H1 (cell line): ENCODE measurements around the gene GRM7. TPM values are rescaled to one million over a fixed set of nuclear protein-coding genes. Genes with fewer than 3 reads are reported as not detected.

Experiments
- CTCF ChIA-PET: fragments of 300-600 bp; sonication (Branson Sonifier 250); formaldehyde crosslinking; loops from one replicate; lab custom pipeline; 2021; ENCODE audit not compliant: partially characterized antibody; lab: Charles Lee
- POLR2A ChIA-PET: fragments of 300-600 bp; sonication (Branson Sonifier 250); formaldehyde crosslinking; loops from one replicate; lab custom pipeline; 2021; ENCODE audit warnings: inconsistent platforms; ENCODE audit not compliant: partially characterized antibody; lab: Charles Lee
- DNase-seq, 2 experiments: peaks; one replicate each; pipeline versions ENCODE4 v3.0.0 to v3.0.0-alpha.2; 2010 to 2022; ENCODE audit warnings: low spot score in 2 of 2, low read depth in 1 of 2, mixed read lengths in 1 of 2
- FAIRE-seq: peaks from 2 replicates; lab custom pipeline; 2011; peaks lifted over from hg19 to GRCh38; lab: Jason Lieb, UNC
- H2AFZ ChIP-seq: 2 replicates; pipeline ENCODE4 v1.8.1; 2012; ENCODE audit warnings: low read length, inconsistent platforms
- H2AK5ac ChIP-seq: 2 replicates; pipeline ENCODE4 v1.6.1; 2013; ENCODE audit warnings: low read depth, low read length
- H2BK120ac ChIP-seq: replicated peaks from 2 replicates; pipeline ENCODE3; 2013; ENCODE audit warnings: low read depth, low read length, inconsistent platforms
- H2BK12ac ChIP-seq: 2 replicates; pipeline ENCODE4 v1.6.1; 2013; ENCODE audit warnings: low read depth, low read length
- H2BK15ac ChIP-seq: 2 replicates; pipeline ENCODE4 v1.6.1; 2013; ENCODE audit warnings: low read length
- H2BK20ac ChIP-seq: 2 replicates; pipeline ENCODE4 v1.6.1; 2013; ENCODE audit warnings: low read length
- H2BK5ac ChIP-seq: 2 replicates; pipeline ENCODE4 v1.6.1; 2013; ENCODE audit warnings: low read depth, low read length
- H3K14ac ChIP-seq: 2 replicates; pipeline ENCODE4 v1.6.1; 2013; ENCODE audit warnings: inconsistent platforms; ENCODE audit not compliant: insufficient read length
- H3K18ac ChIP-seq: 2 replicates; pipeline ENCODE4 v1.6.1; 2013; ENCODE audit warnings: low read length; ENCODE audit errors: extremely low read depth
- H3K23ac ChIP-seq: 2 replicates; pipeline ENCODE4 v1.6.1; 2013; ENCODE audit warnings: inconsistent platforms; ENCODE audit not compliant: insufficient read length
- H3K23me2 ChIP-seq: 2 replicates; pipeline ENCODE4 v1.6.1; 2013; ENCODE audit warnings: low read depth, low read length
- H3K27ac ChIP-seq: 2 replicates; pipeline ENCODE4 v1.6.1; 2011; ENCODE audit warnings: low read depth, low read length, inconsistent platforms
- H3K27me3 ChIP-seq, 4 experiments: replicated peaks in 1 of 4; 1 replicate in 1 of 4; 2 replicates in 3 of 4; pipeline versions ENCODE4 v1.6.1 to v1.8.1; 2011 to 2013; ENCODE audit warnings: low read length in 3 of 4, mild to moderate bottlenecking in 3 of 4, inconsistent platforms in 2 of 4, mixed read lengths in 2 of 4, moderate library complexity in 1 of 4; ENCODE audit not compliant: control insufficient read depth in 3 of 4, insufficient read depth in 3 of 4; ENCODE audit errors: extremely low read depth in 1 of 4
- H3K36me3 ChIP-seq, 4 experiments: 2 replicates each; pipeline versions ENCODE4 v1.6.1 to v1.8.1; 2011 to 2013; ENCODE audit warnings: mild to moderate bottlenecking in 4 of 4, low read length in 3 of 4, moderate library complexity in 2 of 4, control low read depth in 1 of 4, inconsistent platforms in 1 of 4; ENCODE audit not compliant: insufficient read depth in 4 of 4, control insufficient read depth in 2 of 4
- H3K4ac ChIP-seq: replicated peaks from 2 replicates; pipeline ENCODE3; 2013; ENCODE audit warnings: low read length, low read depth, mixed read lengths, inconsistent platforms; ENCODE audit not compliant: insufficient read length
- H3K4me1 ChIP-seq, 4 experiments: replicated peaks in 1 of 4; 1 replicate in 1 of 4; 2 replicates in 3 of 4; pipeline versions ENCODE4 v1.6.1 to v1.8.1; 2011 to 2013; ENCODE audit warnings: low read length in 3 of 4, inconsistent platforms in 2 of 4, mixed read lengths in 1 of 4; ENCODE audit not compliant: insufficient read depth in 4 of 4, control insufficient read depth in 3 of 4
- H3K4me2 ChIP-seq, 2 experiments: 2 replicates each; pipeline versions ENCODE4 v1.6.1 to v1.8.1; 2011 to 2013; ENCODE audit warnings: low read depth in 2 of 2, low read length in 2 of 2, control low read depth in 1 of 2, inconsistent platforms in 1 of 2, mild to moderate bottlenecking in 1 of 2; ENCODE audit not compliant: insufficient read depth in 1 of 2
- H3K4me3 ChIP-seq, 4 experiments: fragments of 200-600, 300-600 bp in 1 of 4; sonication (generic), shearing (Covaris generic), sonication (Bioruptor Twin) in 1 of 4; 2 replicates each; pipeline versions ENCODE4 v1.5.1 to v1.8.1; 2011 to 2016; ENCODE audit warnings: low read length in 4 of 4, low read depth in 3 of 4, control low read depth in 2 of 4, inconsistent platforms in 2 of 4, mild to moderate bottlenecking in 2 of 4, mixed read lengths in 1 of 4, moderate library complexity in 1 of 4; ENCODE audit not compliant: insufficient read depth in 2 of 4; ENCODE audit errors: extremely low read depth in 1 of 4
- H3K56ac ChIP-seq: replicated peaks from 2 replicates; pipeline ENCODE3; 2013; ENCODE audit warnings: low read depth, mild to moderate bottlenecking, mixed read lengths, low read length, inconsistent platforms; ENCODE audit not compliant: insufficient read length
- H3K79me1 ChIP-seq: 2 replicates; pipeline ENCODE4 v1.6.1; 2013; ENCODE audit warnings: low read depth, low read length, control low read depth
- H3K79me2 ChIP-seq, 2 experiments: 2 replicates each; pipeline versions ENCODE4 v1.6.1 to v1.8.1; 2012 to 2013; ENCODE audit warnings: low read length in 2 of 2, mild to moderate bottlenecking in 2 of 2, inconsistent platforms in 1 of 2; ENCODE audit not compliant: insufficient read depth in 2 of 2, control insufficient read depth in 1 of 2
- H3K9ac ChIP-seq, 4 experiments: replicated peaks in 1 of 4; 1 replicate in 1 of 4; 2 replicates in 3 of 4; pipeline versions ENCODE4 v1.6.1 to v1.8.1; 2011 to 2013; ENCODE audit warnings: low read depth in 3 of 4, low read length in 3 of 4, control low read depth in 2 of 4, mild to moderate bottlenecking in 2 of 4, moderate library complexity in 2 of 4, inconsistent platforms in 1 of 4; ENCODE audit errors: extremely low read depth in 1 of 4
- H3K9me3 ChIP-seq, 2 experiments: 2 replicates each; pipeline versions ENCODE4 v1.6.1 to v1.8.1; 2012 to 2013; ENCODE audit warnings: mild to moderate bottlenecking in 2 of 2, moderate library complexity in 2 of 2, control low read depth in 1 of 2, inconsistent platforms in 1 of 2, low read depth in 1 of 2, low read length in 1 of 2, mixed read lengths in 1 of 2; ENCODE audit not compliant: insufficient read depth in 2 of 2
- H4K20me1 ChIP-seq, 2 experiments: replicated peaks in 1 of 2; 2 replicates each; pipeline versions ENCODE3 to v1.8.1; 2011 to 2013; ENCODE audit warnings: inconsistent platforms in 2 of 2, low read length in 2 of 2, mild to moderate bottlenecking in 1 of 2; ENCODE audit not compliant: insufficient read depth in 2 of 2, control insufficient read depth in 1 of 2
- H4K5ac ChIP-seq: 2 replicates; pipeline ENCODE4 v1.6.1; 2013; ENCODE audit warnings: low read length, low read depth, mixed read lengths, inconsistent platforms; ENCODE audit not compliant: insufficient read length
- H4K8ac ChIP-seq: 2 replicates; pipeline ENCODE4 v1.8.0; 2013; ENCODE audit warnings: mild to moderate bottlenecking, moderate library complexity, low read length, inconsistent platforms; ENCODE audit not compliant: insufficient read depth; ENCODE audit errors: extremely low read depth
- H4K91ac ChIP-seq: replicated peaks from 2 replicates; pipeline ENCODE3; 2013; ENCODE audit warnings: low read length, mixed read lengths, inconsistent platforms; ENCODE audit not compliant: insufficient read length
- ATF2 ChIP-seq: IDR thresholded peaks from 2 replicates; pipeline ENCODE4 v1.6.1; 2012; ENCODE audit warnings: low read length, inconsistent platforms
- NANOG ChIP-seq: IDR thresholded peaks from 2 replicates; pipeline ENCODE4 v1.6.1; 2011; ENCODE audit warnings: low read length, low read depth, mild to moderate bottlenecking, inconsistent platforms; ENCODE audit not compliant: insufficient read depth, poor library complexity, severe bottlenecking
- PHF8 ChIP-seq: fragments of 200-600 bp; sonication (generic); conservative IDR thresholded peaks from 2 replicates; pipeline ENCODE4 v1.7.1; 2012; ENCODE audit warnings: low read depth, mild to moderate bottlenecking, inconsistent platforms, low read length, moderate library complexity
- RXRA ChIP-seq: IDR thresholded peaks from 2 replicates; pipeline ENCODE4 v1.6.1; 2011; ENCODE audit warnings: low read depth, mild to moderate bottlenecking, low read length, moderate library complexity; ENCODE audit not compliant: insufficient read depth
- WGBS, 2 experiments: shearing (Covaris generic) in 1 of 2; methylation state at CpG; one replicate each; pipeline versions ENCODE4 v1.1.6 to v1.1.7; 2013 to 2015; ENCODE audit warnings: low lambda C conversion rate in 2 of 2, mixed read lengths in 2 of 2, inconsistent platforms in 1 of 2, low coverage in 1 of 2, missing lambda C conversion rate in 1 of 2; ENCODE audit not compliant: insufficient replicate concordance in 2 of 2, insufficient coverage in 1 of 2, insufficient read length in 1 of 2; ENCODE audit errors: extremely low coverage in 1 of 2, missing lambda C conversion rate in 1 of 2; 5-methylcytosine and 5-hydroxymethylcytosine counted together
- polyA plus RNA-seq, 7 experiments: library from polyadenylated mRNA; depleted of rRNA in 3 of 7; stranded (reverse) in 5 of 7; unstranded in 2 of 7; fragments of >200 nt in 5 of 7; fragments of 200-250 nt in 2 of 7; gene quantifications; 1 replicate in 5 of 7; 2 replicates in 1 of 7; 4 replicates in 1 of 7; pipeline versions ENCODE4 v1.2.1 to v1.2.3, GENCODE V29; 2011 to 2013; ENCODE audit warnings: missing spikeins in 2 of 7, mixed read lengths in 2 of 7
- total RNA-seq: library from RNA; stranded (reverse); fragmentation: NEBNext Ultra II Directional; extraction: Animal tissue kit (Norgen Biotek cat#: 25700); gene quantifications from 2 replicates; pipeline ENCODE4 v1.2.1, GENCODE V29; 2021

Gene GRM7
- total and polyA plus RNA-seq, 2 of the 8 experiments (the other 6 are each of a cell fraction or from before 2014, with no cell fraction given): 0.17 to 0.24 TPM

GRCh38 chr3:7588236-7588635 lies 727.3 kb downstream of the GRM7 start:
- no peak overlapping the region for H2BK5ac ChIP-seq
- H2BK120ac ChIP-seq: no peak overlapping the region
- no peak overlapping the region for H3K56ac ChIP-seq
- H3K4me2 ChIP-seq: no peak overlapping the region
- no peaks in the 10 kb centered on the region for H3K27me3 ChIP-seq
- H3K4me1 ChIP-seq: no peaks in the 10 kb centered on the region
- H3K9ac ChIP-seq: no peak overlapping the region
- H3K14ac ChIP-seq: no peak overlapping the region
- H3K79me1 ChIP-seq: no peaks in the 10 kb centered on the region
- no peaks in the 10 kb centered on the region for H3K36me3 ChIP-seq
- no peak overlapping the region for H3K18ac ChIP-seq
- no peak overlapping the region for H3K23ac ChIP-seq
- FAIRE-seq (no peak), DNase-seq (no peak)
- no peak overlapping the region for H2BK20ac ChIP-seq
- POLR2A ChIA-PET: interaction anchor here (1.0 kb wide), 1 partner anchor 18 kb away, joined by 3 read pairs; no protein-coding TSS in a partner anchor
- H3K27ac ChIP-seq: no peak overlapping the region
- H3K23me2 ChIP-seq: no peaks in the 10 kb centered on the region
- H4K20me1 ChIP-seq: no peaks in the 10 kb centered on the region
- H4K5ac ChIP-seq: no peak overlapping the region
- no peaks in the 10 kb centered on the region for H3K9me3 ChIP-seq
- CTCF ChIA-PET: interaction anchor here (0.5 kb wide), 1 partner anchor 165 kb away, joined by 3 read pairs; no protein-coding TSS in a partner anchor
- no peak overlapping the region for H4K8ac ChIP-seq
- H3K79me2 ChIP-seq: no peaks in the 10 kb centered on the region
- no peak overlapping the region for H3K4ac ChIP-seq
- H2BK15ac ChIP-seq: no peak overlapping the region
- no peak overlapping the region for H2AK5ac ChIP-seq
- H4K91ac ChIP-seq: no peak overlapping the region
- H2BK12ac ChIP-seq: no peak overlapping the region
- 98% methylated on average over 4 of the region's 4 CpGs; no CpG with 5 or more reads in 1 of the 2 experiments for WGBS, 2 experiments
- H2AFZ ChIP-seq: no peak overlapping the region
- H3K4me3 ChIP-seq: no peak overlapping the region
- TF ChIP-seq NANOG: no peak
- no peak for TF ChIP-seq PHF8
- TF ChIP-seq RXRA: no peak
- TF ChIP-seq ATF2: no peak
